Loucy (cell line): ENCODE data around the gene TSPAN4.

Source experiments
- H2AFZ ChIP-seq: fragments of 200-600 bp; sonication (generic); 2 replicates; pipeline ENCODE4 v1.6.0; 2016; ENCODE audit warnings: antibody characterized with exemption, mild to moderate bottlenecking, low read length, moderate library complexity
- H3F3A ChIP-seq: fragments of 200-600 bp; 2 replicates; pipeline ENCODE4 v1.6.0; 2016; ENCODE audit warnings: antibody characterized with exemption, low read depth, mild to moderate bottlenecking
- H3K27me3 ChIP-seq: fragments of 200-600 bp; sonication (generic); 2 replicates; pipeline ENCODE4 v1.6.1; 2014; ENCODE audit warnings: low read length, mild to moderate bottlenecking; ENCODE audit not compliant: insufficient read depth, poor library complexity, severe bottlenecking
- H3K36me3 ChIP-seq: fragments of 200-600 bp; sonication (generic); 2 replicates; pipeline ENCODE4 v1.6.1; 2016; ENCODE audit warnings: low read length; ENCODE audit not compliant: insufficient read depth
- H3K4me1 ChIP-seq: fragments of 200-600 bp; sonication (generic); 2 replicates; pipeline ENCODE4 v1.5.1; 2014; ENCODE audit warnings: low read length, mild to moderate bottlenecking; ENCODE audit not compliant: insufficient read depth, poor library complexity, severe bottlenecking
- H3K4me2 ChIP-seq: fragments of 200-600 bp; sonication (generic); 2 replicates; pipeline ENCODE4 v1.6.0; 2014; ENCODE audit warnings: antibody characterized with exemption, low read length, low read depth, mild to moderate bottlenecking; ENCODE audit not compliant: poor library complexity, severe bottlenecking
- H3K4me3 ChIP-seq: fragments of 200-600 bp; sonication (generic); 2 replicates; pipeline ENCODE4 v1.5.1; 2014; ENCODE audit warnings: low read length, mild to moderate bottlenecking, mixed read lengths; ENCODE audit not compliant: poor library complexity, severe bottlenecking
- H3K79me2 ChIP-seq: fragments of 200-600 bp; sonication (generic); 2 replicates; pipeline ENCODE4 v1.6.1; 2014; ENCODE audit warnings: low read length; ENCODE audit not compliant: insufficient read depth
- H3K9ac ChIP-seq: fragments of 200-600 bp; sonication (generic); 2 replicates; pipeline ENCODE4 v1.6.0; 2014; ENCODE audit warnings: mild to moderate bottlenecking, low read depth, low read length, moderate library complexity; ENCODE audit not compliant: poor library complexity, severe bottlenecking
- H3K9me2 ChIP-seq: fragments of 200-600 bp; sonication (generic); replicated peaks from 2 replicates; pipeline ENCODE4 v1.6.1; 2016; ENCODE audit warnings: low read depth, low read length, mixed read lengths
- H3K9me3 ChIP-seq: fragments of 200-600 bp; sonication (generic); 2 replicates; pipeline ENCODE4 v1.6.1; 2014; ENCODE audit warnings: mild to moderate bottlenecking, antibody characterized with exemption, low read length, low read depth; ENCODE audit not compliant: insufficient read depth
- H4K20me1 ChIP-seq: fragments of 200-600 bp; sonication (generic); 2 replicates; pipeline ENCODE4 v1.6.0; 2014; ENCODE audit warnings: antibody characterized with exemption, low read length, mild to moderate bottlenecking; ENCODE audit not compliant: insufficient read depth, poor library complexity, severe bottlenecking
- EZH2phosphoT487 ChIP-seq: fragments of 200-600 bp; IDR thresholded peaks from 2 replicates; pipeline ENCODE4 v1.6.1; 2018; ENCODE audit warnings: antibody characterized with exemption, mild to moderate bottlenecking, moderate library complexity, borderline replicate concordance
- TF ChIP-seq, protein P1 (sequence below): fragments of 200-600 bp; sonication (generic); conservative IDR thresholded peaks from 2 replicates; pipeline ENCODE4 v1.5.1; 2014; ENCODE audit warnings: mild to moderate bottlenecking, antibody characterized with exemption, low read length

Gene TSPAN4

DNA sequence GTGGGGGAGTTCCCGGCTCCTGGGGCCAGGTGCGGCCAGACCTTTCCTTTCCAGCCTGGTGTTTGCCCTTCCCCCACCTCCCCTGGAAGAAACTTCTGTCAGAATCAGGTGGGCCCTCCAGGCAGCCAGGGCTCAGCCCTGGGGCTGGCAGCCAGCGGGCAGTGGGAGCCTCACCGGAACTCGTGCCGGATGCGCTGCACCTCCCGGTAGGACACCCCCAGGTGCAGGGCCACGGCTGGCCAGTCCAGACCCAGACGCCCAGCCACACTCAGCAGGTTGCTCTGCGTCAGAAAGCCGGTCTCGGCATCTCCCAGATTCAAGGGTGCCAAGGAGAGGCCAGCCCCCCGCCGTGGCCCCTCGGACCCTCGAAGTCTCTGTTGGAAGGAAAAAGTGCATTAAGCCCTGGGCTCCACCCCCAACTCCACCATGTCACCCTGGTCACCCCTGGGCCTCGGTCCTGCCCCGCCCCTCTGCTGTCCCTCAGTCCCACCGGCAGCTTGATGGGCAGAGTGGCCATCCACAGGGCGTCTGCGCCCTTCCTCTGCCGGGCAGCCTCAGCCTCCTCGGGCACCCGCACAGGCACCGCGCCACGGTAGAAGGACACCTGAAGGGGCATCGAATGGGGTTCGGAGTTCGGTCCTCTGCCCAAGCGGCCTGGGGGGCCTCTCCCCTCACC, 42.9 kb upstream of the TSPAN4 start:
- Histone ChIP-seq H3K4me3 (no peak overlapping the region), H3F3A (peaks cover 3% of the 10 kb centered on the region; the same call in 1 of the 2 replicates), H4K20me1 (peaks cover 21% of the 10 kb centered on the region), H3K9me2 (no peaks in the 10 kb centered on the region), H3K36me3 (no peaks in the 10 kb centered on the region), H3K9ac (no peak overlapping the region), H2AFZ (no peak overlapping the region), H3K27me3 (no peaks in the 10 kb centered on the region), H3K4me2 (no peak overlapping the region), H3K4me1 (peaks cover 26% of the 10 kb centered on the region), H3K79me2 (peaks cover 38% of the 10 kb centered on the region; the same call in 1 of the 2 replicates), H3K9me3 (no peaks in the 10 kb centered on the region)
- TF ChIP-seq, protein P1, sequence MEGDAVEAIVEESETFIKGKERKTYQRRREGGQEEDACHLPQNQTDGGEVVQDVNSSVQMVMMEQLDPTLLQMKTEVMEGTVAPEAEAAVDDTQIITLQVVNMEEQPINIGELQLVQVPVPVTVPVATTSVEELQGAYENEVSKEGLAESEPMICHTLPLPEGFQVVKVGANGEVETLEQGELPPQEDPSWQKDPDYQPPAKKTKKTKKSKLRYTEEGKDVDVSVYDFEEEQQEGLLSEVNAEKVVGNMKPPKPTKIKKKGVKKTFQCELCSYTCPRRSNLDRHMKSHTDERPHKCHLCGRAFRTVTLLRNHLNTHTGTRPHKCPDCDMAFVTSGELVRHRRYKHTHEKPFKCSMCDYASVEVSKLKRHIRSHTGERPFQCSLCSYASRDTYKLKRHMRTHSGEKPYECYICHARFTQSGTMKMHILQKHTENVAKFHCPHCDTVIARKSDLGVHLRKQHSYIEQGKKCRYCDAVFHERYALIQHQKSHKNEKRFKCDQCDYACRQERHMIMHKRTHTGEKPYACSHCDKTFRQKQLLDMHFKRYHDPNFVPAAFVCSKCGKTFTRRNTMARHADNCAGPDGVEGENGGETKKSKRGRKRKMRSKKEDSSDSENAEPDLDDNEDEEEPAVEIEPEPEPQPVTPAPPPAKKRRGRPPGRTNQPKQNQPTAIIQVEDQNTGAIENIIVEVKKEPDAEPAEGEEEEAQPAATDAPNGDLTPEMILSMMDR, result no peak
- no peak for TF ChIP-seq EZH2phosphoT487

DNA sequence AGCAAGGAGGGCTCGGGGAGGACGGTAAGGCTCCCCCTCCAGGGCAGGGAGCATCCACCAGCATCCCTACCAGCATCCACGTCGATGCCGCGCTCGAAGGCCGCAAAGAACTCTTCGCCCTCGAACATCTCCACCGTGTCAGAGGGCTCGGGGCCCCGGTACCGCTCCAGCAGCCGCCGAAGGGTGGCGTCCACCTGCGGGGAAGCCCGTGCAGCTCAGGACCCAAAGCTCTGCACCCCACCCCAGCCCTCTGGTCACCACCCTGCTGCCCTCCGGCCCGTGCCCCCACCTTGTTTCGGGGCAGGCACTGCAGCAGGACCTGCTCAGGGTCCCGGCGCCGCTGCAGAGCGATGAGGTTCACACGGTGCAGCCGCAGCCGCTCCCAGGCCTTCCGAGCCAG, 42.2 kb upstream of the TSPAN4 start:
- Histone ChIP-seq H3F3A (peaks cover 3% of the 10 kb centered on the region; the same call in 1 of the 2 replicates), H2AFZ (no peak overlapping the region), H3K27me3 (no peaks in the 10 kb centered on the region), H3K36me3 (no peaks in the 10 kb centered on the region), H3K4me1 (peaks cover 25% of the 10 kb centered on the region), H4K20me1 (peaks cover 21% of the 10 kb centered on the region), H3K79me2 (peaks cover 32% of the 10 kb centered on the region; the same call in 1 of the 2 replicates), H3K4me3 (no peak overlapping the region), H3K9ac (no peak overlapping the region), H3K9me3 (no peaks in the 10 kb centered on the region), H3K4me2 (no peak overlapping the region), H3K9me2 (no peaks in the 10 kb centered on the region)
- no peak for TF ChIP-seq EZH2phosphoT487
- TF ChIP-seq, protein P1, result no peak

DNA sequence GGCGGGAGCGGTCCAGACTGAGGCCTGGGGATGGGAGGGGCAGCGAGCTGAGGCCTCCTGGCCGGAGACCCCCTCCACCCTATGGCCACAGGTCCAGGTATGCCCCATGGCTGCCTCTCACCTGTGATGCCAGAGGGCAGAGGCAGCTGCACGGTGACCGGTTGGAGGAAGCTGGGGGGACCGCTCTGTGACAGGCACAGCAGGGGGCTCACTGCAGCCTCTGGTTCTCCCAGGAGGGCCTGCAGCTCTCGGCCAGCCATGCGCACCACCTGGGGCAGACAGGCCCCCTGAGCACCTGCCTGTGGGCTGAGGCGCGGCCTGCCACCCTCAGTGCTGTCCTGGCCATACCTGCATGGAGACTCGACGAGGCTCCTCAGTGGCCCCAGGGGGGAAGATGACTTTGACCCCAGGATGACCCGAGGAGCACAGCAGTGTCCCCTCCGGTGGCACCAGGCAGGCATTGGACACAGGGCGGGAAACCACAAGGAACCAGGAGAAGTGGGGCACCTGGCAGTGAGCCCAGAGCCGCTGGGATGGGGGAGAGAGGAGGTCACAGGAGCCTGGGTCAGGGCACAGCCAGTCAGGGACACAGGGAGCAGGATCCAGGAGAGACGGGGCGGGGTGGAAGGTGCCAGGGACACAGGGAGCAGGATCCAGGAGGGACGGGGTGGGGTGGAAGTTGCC, 41.4 kb upstream of the TSPAN4 start:
- H3K36me3 ChIP-seq, result no peaks in the 10 kb centered on the region
- peaks cover 27% of the 10 kb centered on the region for H3K4me1 ChIP-seq
- no peak overlapping the region for H3K4me3 ChIP-seq
- peaks cover 16% of the 10 kb centered on the region for H4K20me1 ChIP-seq
- TF ChIP-seq, protein P1, result no peak
- no peak for TF ChIP-seq EZH2phosphoT487
- H3F3A ChIP-seq, result peaks cover 3% of the 10 kb centered on the region; the same call in 1 of the 2 replicates
- no peaks in the 10 kb centered on the region for H3K9me3 ChIP-seq
- no peak overlapping the region for H2AFZ ChIP-seq
- H3K9me2 ChIP-seq, result no peaks in the 10 kb centered on the region
- H3K4me2 ChIP-seq, result no peak overlapping the region
- no peaks in the 10 kb centered on the region for H3K27me3 ChIP-seq
- peaks cover 32% of the 10 kb centered on the region; the same call in 1 of the 2 replicates for H3K79me2 ChIP-seq
- no peak overlapping the region for H3K9ac ChIP-seq
